Measurements from ENCODE around the gene GAL.
A peak's percentile ranks its signal among the peaks of the same experiment; 100 is the strongest.

The GAL gene

DNA sequence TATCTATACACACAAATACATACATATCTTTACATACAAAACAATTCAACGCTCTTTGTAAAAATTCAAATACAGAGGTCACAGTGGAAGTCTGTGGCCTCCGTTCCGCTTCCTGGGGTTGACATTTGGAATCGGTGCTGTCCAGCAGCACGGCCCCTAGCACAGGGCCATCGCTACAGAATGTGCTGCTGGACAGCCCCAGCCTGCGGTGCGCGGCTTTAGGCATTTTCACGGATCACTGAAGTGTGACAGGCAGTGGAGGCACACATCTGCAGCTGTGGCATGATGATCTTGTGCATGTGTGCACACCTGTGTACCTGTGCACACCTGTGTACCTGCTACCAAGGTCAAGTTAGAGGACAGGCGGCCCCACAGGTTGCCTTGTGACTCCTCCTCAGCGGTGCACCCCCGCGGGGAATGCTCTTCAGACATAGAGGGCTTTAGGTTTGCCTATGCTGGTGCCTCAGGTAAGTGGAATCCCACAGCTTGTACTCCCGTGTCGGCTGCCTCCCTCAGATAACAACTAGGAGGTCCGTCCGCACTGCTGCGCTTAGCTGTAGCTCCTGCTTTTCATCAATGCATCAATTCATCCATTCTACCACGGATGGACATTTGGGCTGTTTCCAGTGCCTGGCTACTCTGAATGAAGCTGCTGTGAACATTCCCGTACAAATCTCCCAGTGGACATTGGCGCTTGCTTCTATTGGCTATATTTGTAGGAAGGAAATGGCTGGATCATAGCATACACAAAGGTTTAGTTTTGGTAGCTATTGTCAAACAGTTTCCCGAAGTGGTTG lies 29.9 kb downstream of the GAL start:
- DNase-seq, result no peak

DNA sequence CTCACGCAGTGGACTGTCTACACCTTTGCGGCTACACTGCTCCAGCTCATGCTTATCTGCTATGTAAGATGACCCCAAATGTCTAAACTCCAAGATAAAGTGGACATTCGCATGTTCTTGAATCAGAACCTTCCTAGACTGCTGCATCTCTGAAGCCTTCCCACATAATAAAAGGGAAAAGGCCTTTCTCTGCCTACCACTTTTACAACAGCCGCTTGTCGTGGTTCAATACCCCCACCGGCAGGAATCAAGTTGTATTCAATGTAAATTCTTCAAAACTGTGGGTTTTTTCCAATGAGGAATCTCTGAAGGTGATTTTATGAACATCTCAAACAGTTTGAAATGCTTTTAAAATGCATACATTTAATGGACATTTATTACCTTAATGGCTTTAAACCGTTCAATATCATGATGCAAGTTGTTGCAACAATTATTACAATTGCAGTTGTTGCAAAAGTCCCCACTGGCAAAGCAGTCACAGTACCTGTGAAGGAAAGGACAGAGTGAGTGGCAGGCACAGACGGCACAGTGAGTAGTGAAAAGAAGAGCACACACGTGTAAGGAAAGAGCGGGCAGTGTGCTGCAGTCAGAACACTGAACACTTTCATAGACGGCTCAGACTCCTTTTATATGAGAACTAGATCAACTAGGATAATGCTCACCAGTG lies 31.2 kb downstream of the GAL start:
- DNase-seq, result no peak

DNA sequence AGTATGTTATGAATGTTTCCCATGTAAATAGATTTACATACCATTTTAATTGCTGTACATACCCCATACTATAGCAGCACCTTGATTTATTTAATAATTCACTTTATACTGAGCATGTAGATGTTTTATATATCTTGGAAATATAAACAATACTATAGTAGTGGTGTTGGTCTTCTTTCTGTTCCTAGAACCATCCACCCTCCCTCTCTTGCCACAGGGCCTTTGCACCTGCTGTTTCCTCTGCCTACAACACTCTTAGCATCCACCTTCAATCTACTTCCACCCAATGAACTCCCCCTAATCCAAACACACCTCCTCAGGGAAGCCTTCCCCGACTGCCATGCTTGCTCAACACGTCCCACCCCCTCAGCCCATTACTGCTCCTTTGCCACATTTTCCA lies 36.7 kb downstream of the GAL start:
- DNase-seq, result no peak

DNA sequence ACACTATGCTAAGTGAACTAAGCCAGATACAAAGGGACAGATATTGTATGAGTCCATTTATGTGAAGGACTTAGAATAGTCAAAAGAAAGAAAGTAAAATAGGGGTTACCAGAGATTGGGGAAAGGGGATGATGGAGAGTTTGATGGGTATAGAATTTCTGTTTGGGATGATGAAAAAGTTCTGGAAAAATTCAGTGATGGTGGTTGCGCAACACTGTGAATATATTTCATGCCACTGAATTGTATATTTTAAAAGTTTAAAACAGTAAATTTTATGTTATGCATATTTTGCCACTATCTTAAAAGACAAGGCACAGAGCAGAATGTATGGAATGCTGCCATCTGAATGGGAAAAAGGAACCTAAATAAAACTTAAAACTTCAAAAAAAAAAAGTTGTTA lies 37.8 kb downstream of the GAL start:
- no peak for DNase-seq

GRCh38 chr11:68724293-68724692 lies 39.9 kb downstream of the GAL start:
- peak; percentile 63 to 66 for DNase-seq

DNA sequence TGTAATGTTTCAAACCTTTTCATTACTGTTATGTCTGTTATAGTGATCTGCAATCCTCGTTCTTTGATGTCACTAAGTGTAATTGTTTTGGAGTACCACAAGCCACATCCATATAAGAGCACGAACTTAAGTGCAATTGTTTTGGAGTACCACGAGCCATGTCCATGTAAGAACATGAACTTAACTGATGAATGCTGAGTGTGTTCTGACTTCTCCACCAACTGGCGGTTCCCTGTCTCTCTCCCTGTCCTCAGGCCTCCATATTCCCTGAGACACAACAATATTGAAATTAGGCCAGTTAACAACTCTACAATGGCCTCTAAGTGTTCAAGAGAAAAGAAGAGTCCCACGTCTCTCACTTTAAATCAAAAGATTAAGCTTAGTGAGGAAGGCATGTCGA lies 43.4 kb downstream of the GAL start:
- DNase-seq, result no peak

- DNase-seq, result peak; percentile 62 to 70
Measured at GRCh38 chr11:68734111-68734510, 49.8 kb downstream of the GAL start.

GRCh38 chr11:68735125-68735524 lies 50.8 kb downstream of the GAL start:
- peak; percentile 16 to 37 for DNase-seq

DNA sequence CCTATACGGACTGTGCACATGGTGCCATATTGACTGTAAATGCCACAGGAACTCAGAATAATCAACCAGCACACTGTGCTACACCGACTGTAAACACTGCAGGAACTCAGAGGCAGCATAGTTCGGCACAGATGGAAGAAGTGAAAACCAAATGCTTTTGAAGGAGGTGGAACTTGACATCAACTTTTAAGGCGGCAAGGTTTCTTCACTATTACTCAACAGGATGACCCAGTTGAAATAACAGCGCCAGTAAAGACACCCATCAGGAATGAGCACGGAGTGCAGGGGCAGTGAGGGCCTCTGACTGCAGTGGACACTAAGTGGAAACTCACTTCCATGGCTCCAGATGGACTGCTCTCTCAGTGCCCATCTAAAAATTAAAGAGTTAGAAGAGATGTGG lies 51.3 kb downstream of the GAL start:
- DNase-seq, result peak; percentile 38 to 40

Measured in inflammatory macrophage (primary cell).